Breast epithelium (tissue), 3 donors: ENCODE results near the gene USP28.

ENCODE experiments used
- CTCF ChIP-seq, 3 donors: fragments of 450-650 bp; IDR thresholded peaks; one replicate each; pipeline ENCODE4 v1.5.1; 2016 to 2017; ENCODE audit warnings: antibody characterized with exemption in 3 of 3, mild to moderate bottlenecking in 3 of 3, moderate library complexity in 3 of 3
- POLR2AphosphoS5 ChIP-seq, 3 donors: sonication (generic); formaldehyde crosslinking; IDR thresholded peaks; one replicate each; pipeline ENCODE4 v1.6.1; 2017; ENCODE audit warnings: antibody characterized with exemption in 3 of 3

- TF ChIP-seq CTCF (IDR thresholded peaks at IDR 0.05) (no peak), POLR2AphosphoS5 (IDR thresholded peaks at IDR 0.05) (no peak)
Observed at GRCh38 chr11:113773092-113773415, 102.3 kb downstream of the USP28 start.
